GM19025 (cell line): Measurements from ENCODE around the gene XRCC1.
"Not testable (repeated sequence)": the region's sequence is repeated elsewhere in the genome, so short reads cannot be mapped to it uniquely, and the experiment has no call there.

Experiments used
- ATAC-seq: cut with Tn5 transposase; IDR thresholded peaks from one replicate; pipeline ENCODE4 v1.9.1; 2021; ENCODE audit warnings: mild to moderate bottlenecking, low read depth, moderate library complexity; ENCODE audit not compliant: unreplicated experiment

The XRCC1 gene

DNA sequence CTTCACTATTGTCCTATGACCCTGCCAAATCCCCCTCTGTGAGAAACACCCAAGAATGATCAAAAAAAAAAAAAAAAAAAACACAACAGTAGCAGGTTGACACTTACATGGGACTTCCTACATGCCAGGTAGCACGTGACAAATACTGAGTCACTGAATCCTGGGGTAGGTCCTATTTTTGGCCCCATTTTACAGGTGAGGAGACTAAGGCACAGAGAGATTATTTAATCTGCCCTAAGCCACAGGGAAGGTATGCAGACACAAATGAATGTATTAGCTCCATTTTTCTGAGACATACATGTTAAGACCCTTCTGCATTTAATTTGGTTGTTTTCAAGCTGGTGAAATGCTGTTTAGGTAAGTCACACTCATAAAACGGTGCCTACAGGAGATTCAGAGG is 26.6 kb downstream of the XRCC1 start:
- no peak for ATAC-seq

DNA sequence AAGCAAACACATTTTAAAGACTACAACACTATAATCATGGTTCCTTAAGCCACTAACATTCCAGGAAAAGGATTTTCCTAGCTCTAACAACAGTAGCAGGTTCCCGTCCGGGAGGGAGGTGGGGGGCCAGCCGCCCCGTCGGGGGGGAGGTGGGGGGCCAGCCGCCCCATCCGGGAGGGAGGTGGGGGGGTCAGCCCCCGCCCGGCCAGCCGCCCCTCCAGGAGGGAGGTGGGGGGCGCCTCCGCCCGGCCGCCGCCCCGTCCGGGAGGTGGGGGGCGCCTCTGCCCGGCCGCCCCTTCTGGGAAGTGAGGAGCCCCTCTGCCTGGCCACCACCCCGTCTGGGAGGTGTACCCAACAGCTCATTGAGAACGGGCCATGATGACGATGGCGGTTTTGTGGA is 27.4 kb downstream of the XRCC1 start:
- ATAC-seq = not testable (repeated sequence)

DNA sequence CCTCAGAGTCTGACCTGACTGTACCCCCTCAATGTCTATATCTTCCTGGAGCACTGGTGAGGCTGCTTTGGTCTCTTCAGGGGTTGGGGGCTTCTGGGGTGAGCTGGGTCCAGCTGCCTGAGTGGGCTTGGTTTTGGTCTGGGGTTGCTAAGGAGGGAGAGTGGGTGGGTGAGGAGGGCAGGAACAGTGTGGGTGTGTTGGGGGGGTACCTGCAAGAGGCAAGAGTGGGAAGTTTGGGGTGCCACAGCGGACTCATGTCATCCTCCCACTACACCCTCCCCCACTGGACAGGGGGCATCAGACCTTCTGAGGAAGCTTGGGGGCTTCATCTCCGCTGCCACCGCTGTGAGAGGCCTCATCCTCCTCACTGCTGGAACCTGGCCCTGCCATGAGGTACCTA is 28.7 kb downstream of the XRCC1 start:
- no peak for ATAC-seq

DNA sequence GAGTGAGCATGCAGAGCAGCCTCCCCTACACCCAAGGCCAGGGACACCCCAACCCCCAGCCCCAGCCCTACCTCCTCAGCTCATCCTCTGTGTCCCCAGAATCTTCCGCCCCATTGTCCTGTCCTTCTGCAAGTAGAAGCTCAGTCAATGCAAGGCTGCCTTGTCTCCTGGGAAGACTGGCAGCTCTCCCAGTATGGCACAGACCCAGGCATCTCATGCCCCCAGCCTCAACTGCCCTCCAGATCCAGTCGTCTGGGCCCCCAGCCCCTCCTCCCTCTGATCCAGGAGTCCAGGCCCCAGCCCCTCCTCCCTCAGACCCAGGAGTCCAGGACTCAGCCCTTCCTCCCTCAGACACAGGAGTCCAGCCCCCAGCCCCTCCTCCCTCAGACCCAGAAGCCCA is 29.3 kb downstream of the XRCC1 start:
- no peak for ATAC-seq

DNA sequence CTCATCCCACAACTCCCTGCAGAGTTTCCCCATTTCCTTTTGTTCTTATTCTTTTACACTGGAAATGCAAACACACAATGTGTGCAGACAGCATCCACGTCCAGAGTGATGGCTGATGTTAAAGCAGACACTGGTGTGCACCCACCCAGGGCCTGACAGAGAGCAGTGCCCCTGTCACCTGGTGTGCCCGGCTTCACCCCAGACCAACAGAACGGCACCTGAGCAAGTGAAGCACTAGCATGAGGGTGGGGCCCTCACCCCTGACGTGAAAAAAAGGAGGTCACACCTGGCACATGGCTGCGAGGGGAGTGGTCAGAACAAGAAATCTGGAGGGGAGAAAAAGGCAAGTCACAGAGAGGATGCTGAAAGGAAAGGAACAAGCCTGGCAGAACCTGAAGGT is 30.1 kb downstream of the XRCC1 start:
- ATAC-seq = no peak

DNA sequence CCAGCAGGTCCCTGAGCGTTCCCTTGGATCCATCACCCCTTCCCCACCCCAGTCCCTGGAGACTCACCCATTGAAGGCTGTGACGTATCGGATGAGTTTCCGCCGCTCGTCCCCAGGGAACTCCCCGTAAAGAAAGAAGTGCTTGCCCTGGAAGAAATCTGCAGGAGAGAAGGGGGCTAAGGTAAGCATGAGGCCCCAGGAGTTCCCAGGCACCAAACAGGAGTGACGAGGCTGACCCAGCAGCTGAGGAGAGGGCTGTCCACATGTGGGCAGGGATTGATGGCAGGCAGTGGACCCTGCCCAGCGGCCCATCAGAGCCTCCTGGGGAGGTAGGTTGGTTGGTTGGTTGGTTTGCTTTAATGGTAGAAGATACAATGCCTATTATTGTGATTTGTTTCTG is 31.2 kb downstream of the XRCC1 start:
- ATAC-seq = no peak

DNA sequence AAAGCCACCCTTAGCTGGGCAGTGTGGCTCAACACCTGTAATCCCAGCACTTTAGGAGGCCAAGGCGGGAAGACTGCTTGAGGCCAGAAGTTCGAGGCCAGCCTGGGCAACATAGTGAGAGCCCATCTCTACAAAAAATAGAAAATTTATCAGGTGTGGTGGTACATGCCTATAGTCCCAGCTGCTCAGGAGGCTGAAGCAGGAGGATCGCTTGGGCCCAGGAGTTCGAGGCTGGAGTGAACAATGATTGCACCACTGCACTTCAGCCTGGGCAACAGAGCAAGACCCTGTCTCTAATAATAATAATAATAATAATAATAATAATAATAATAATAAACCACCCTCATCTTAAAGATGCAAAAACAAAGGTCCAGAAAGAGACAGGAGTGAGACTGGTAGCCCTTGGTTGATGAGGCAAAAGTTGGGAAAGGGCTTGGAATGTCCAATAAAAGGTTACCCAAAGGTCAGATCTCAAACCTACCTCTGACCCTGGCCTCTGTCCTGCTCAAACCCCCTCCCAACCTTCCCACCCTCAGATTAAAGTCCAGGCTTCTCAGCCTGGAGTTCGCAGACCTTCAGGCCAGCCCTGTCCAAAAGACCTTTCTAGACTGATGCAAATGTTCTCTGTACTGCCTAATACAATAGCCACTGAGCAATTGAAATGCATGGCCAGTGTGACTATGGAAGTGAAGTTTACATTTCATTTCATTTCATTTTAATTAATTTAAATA is 33.2 kb downstream of the XRCC1 start:
- no peak for ATAC-seq

DNA sequence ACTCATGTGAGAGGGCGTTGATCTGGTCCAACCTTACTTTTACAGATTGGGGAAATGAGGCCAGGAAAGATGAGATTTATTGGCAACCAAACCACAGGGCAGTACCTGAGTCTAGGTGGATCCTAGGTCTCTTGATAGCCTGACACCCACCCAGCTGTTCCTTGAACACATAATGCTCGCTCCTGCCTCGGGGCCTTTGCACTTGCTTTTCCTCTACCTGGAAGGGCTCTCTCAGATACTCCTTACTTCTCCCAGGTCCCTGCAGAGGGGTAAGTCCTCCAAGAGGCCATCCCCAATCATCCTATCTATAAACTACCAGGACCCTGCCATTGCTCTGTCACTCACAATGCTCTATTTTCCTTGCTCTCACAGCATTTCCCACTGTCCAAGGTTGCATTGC is 34.9 kb downstream of the XRCC1 start:
- no peak for ATAC-seq

DNA sequence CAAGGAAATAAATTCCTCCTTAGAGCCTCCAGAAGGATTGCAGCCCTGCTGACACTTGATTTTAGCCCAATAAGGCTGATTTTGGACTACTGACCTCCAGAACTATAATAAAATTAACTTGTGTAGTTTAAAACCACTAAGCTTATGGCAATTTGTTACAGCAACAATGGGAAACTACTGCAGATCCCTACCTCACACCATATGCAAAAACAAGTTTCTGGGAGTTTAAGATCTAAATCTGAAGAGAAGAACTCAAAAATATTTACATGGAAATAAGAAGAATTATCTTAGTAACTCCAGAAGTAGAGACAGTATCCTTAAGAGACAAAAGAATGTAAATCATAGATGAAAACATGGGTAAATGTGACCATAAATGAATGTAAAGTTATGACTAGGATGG is 36.4 kb downstream of the XRCC1 start:
- no peak for ATAC-seq

DNA sequence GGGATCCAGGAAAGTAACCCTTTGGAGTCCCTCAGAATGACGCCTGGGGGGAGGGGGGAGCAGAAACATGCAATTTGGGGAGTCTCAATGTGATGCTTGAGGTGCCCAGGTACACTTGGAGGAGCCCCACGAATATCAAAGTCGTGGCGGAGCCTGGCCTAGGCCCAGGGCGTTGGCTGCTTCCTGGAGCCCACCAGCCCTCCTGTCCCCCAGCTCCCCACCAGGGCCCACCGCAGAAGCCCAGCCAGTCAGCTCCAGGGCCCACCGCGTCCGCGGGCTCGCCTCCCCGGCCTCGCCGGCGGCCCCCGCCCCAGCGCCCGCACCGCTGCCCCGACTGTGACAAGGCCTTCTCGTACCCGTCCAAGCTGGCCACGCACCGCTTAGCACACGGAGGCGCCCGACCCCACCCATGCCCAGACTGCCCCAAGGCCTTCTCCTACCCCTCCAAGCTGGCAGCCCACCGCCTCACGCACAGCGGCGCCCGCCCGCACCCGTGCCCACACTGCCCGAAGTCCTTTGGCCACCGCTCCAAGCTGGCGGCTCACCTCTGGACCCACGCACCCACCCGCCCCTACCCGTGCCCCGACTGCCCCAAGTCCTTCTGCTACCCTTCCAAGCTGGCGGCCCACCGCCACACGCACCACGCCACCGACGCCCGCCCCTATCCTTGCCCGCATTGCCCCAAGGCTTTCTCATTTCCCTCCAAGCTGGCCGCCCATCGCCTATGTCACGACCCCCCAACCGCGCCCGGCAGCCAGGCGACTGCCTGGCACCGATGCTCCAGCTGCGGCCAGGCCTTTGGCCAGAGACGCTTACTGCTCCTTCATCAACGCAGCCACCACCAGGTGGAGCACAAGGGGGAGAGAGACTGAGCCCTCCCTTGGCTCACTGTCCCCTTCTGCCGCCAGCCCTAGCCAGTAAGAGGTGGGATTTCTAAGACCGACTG is 40.2 kb downstream of the XRCC1 start:
- ATAC-seq = no peak

DNA sequence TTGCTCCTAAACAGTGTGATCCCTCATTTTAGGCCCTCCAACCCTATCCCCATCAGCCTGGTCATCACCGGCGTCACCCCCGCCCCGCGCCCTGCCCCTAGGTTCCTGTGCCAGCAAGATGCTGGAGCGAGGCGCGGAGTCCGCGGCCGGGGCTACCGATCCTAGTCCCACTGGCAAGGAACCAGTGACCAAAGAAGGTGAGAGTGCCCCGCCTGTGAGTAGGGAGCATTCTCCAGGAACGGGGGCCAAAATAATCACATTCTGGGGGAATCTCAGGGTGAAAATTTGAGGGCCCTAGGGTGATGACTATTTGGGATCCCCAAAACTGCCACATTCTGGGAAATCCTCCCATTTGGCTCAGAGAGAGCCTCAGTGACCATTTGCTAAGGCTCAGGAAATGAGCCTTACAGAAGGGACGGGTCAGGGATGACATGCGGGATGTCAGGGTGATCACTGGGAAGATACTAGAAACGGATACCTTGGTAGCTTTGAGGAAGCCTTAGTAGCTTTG is 41.0 kb downstream of the XRCC1 start:
- ATAC-seq = no peak

DNA sequence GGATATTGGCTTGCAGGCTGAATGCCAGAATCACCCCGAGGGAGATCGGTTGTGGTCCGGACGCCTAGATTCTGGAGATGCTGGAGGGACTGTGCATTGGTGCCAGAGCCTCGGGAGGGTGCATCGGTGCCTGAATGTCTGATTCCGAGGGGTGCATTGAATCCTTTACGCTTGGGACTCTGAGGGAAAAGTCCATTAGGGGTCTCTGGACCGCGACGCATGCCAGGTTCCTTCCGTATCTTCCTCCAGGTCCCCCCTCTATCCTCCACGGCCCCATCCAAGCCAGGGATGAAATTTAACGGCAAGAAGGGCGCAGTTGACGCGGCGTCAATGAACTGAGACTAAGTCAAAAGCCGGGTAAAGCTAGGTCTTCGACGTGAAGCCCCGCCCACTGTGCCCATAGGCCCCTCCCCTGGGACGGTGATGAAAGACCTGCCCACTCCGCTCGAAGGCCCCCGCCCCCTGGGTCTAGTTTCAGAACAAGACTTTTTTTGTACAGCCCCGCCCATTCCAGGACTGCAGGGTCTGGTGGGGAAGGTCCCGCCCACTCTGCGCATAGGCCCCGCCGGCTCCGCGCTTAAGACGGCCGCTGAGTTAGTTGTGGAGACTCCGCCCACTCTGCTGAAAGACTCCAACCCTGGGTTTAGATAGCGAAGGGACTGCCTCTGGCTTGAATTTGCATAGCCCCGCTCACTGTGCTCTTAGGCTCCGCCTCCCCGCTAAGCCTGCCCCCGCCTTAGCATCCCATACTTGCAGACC is 41.6 kb downstream of the XRCC1 start:
- no peak for ATAC-seq

DNA sequence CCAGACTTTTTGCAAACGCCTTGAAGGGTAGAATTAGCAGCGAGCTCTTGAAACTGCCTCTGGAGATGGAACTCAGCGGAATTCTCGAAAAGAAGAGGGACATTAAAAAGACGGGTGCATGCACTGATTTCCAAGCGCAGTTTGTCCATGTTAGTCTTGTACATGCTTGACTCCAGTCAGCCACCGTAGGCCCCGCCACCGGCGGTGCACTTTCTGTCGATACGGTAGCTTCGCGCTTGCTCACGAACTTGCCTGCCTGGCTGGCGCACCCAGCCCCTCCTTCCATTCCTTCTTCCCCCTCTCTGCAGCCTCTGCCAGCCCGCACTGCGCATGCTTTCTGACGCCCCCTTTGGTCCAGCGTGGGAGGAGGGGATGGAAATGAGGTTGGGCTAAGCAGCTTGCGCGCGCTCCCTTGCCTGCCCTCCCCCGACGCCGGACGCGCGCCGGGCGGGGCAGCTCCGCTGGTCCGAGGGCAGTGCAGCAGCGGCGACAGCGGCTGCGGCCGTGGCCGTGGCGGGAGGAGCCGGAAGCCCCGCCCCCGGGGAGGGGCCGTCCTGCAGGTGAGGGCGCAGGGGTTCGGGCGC is 42.3 kb downstream of the XRCC1 start, which contains the start of gene ZNF575:
TSS of gene ZNF575 (plus strand) at position 227 of the 584 bp plus-strand sequence. CDS start 1,235 bp downstream, outside the sequence.
- ATAC-seq = peak; percentile 63

DNA sequence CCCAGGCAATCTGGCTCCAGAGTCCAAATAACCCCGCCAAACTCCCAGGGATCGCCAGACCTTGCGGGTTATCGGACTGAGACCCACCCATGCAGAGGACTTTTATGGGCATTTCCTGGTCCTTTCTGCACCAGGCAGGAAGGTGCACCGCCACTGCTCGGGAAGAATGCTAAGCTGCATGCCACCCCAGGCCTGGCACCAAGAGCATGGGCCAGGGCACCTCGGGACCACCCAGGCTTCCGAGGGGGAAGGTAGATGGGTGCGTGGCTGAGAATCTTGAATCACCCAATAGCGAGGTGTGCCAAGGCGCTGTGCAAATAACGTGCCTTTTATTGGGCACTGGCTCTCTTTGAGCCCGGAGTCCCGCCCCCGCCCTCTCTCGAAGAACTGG is 42.8 kb downstream of the XRCC1 start:
- peak; percentile 16 for ATAC-seq

DNA sequence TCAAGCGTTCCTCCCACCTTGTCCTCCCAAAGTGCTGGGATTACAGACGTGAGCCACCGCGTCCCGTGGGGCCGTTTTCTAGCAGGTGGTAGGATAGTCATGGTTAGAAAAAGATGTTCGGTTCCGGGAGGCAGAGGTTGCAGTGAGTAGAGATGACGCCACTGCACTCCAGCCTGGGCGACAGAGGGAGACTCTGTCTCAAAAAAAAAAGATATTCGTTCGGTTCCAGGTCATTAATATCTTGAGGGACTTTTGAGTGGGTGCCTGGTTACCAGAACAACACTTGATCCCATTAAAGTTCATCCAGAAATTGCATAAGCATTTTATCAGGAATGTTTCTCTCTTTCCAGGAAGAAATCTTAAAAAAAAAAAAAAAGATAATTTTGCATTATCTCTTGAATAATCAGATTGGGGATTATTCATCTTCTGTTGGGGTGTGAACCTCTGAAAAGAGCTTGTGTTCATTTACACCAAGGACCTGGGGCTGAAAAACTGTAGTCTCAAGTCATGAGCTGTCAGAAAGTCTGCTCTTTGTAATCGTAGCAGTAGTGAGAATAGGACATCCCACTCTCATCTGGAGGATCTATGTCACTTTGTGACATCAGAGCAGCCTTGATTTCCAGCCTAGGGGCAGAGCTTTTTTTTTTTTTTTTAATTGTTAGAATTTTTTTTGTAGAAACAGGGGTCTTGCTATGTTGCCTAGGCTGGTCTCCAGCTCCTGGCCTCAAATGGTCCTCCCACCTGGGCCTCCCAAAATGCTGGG is 47.3 kb downstream of the XRCC1 start:
- ATAC-seq = no peak

DNA sequence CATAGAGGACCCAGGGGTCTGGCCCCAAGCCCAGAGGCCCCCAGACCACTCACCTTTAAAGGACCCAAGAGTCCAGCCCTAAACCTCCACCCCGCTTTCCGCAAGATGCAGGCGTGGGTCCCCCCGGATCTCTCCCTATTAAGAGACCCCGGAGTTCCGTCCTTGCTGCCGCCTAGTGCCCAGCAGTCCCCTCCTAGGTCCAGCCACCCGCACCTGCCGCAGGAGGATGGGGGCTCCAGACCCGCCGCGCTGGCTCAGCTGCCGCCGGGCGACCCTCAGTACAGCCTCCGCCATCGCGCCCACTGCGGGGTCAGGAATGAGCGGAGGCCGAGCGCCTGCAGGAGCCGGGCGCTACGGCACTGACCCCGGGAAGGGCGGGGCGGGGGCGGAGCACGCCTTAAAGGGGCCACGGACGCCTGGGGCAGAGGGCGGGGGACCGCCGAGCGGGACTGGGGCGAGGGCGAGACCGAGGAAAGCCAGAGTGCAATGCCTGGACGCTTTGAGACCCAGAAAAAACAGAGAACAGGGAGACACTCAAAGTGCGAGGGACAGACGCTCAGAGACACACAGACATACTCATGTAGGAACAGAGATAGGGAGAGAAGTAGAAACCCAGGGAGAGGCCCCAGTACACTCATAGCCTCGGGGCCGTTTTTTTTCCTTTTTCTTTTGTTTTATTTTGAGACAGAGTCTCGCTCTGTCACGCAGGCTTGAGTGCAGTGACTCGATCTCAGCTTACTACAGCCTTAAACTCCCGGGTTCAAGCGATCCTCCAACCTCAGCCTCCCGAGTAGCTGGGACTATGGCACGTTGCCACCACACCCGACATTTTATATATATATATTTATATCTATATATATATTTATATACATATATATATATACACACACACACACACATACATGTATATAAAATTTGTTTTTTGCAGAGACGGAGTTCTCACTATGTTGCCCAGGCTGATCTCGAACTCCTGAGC is 48.2 kb downstream of the XRCC1 start, which contains the start of gene ETHE1:
TSS of gene ETHE1 (minus strand) at position 318 of the 976 bp plus-strand sequence. CDS start at position 294, 24 bp downstream.
- peak; percentile 85 for ATAC-seq

DNA sequence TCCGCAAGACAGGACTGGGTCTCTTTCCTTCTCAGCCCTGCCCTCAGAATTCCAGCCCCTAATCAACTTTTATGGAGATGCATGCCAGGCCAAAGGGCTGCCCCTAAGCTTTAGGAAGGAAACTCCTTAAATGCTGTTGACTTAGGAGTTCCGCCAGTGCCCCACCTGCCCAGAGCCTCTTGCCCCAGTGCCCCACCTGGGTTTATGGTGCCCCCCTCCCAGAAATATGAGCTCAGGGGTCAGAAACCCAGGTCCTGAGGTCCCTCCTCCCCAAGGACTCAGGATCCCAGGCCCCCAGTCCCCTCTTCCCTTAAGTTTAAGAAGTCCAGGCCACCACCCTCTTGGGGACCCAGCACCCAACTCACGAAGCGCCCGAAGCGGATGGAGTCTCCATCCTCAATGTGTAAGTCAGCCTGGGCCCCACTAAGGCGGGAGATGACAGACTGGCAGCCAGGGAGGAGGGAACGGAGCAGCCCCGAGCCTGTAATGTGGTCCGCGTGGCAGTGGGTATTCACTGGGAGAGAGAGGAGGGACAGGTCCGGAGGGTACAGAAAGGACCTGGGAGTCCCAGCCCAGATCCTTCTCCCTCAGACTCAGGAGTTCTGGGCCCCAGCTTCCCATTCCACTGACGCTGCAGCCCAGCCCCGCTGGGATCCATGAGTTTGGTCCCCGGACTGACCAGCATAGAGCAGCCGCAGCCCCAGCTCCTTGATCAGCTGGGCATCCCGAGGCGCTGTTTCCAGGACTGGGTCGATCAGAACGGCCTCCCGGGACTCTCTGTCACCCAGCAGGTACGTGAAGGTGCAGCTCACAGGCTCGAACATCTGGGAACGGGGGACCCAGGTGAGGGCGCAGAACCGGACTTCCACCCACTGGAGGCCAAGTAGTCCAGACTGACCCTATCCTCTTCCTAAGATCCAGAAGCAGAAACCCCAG is 49.2 kb downstream of the XRCC1 start:
- ATAC-seq = no peak
